Activated T-cell treated with anti-CD3 and anti-CD28 coated beads for 1 hour (primary cell): ENCODE measurements around the gene APOL2.
"Not testable (repeated sequence)": the region's sequence is repeated elsewhere in the genome, so short reads cannot be mapped to it uniquely, and the experiment has no call there.

Experiments
- DNase-seq: peaks from one replicate; pipeline ENCODE4 v3.0.0-alpha.2; 2020; ENCODE audit warnings: low read depth

Gene APOL2

GRCh38 chr22:36221799-36222751 is 17.3 kb downstream of the APOL2 start:
- peak; percentile 45 for DNase-seq

- no peak for DNase-seq
Observed at GRCh38 chr22:36220451-36220921, 18.8 kb downstream of the APOL2 start.

- DNase-seq: no peak
Observed at GRCh38 chr22:36218648-36219193, 20.6 kb downstream of the APOL2 start.

- DNase-seq: no peak
Observed at GRCh38 chr22:36215981-36216380, 23.3 kb downstream of the APOL2 start.

- no peak for DNase-seq
Observed at GRCh38 chr22:36213586-36213985, 25.7 kb downstream of the APOL2 start.

GRCh38 chr22:36212901-36213300 is 26.4 kb downstream of the APOL2 start:
- no peak for DNase-seq

- no peak for DNase-seq
Observed at GRCh38 chr22:36211237-36211861, 28.0 kb downstream of the APOL2 start.

- no peak for DNase-seq
Observed at GRCh38 chr22:36210224-36210623, 29.1 kb downstream of the APOL2 start.

GRCh38 chr22:36209488-36209908 is 29.8 kb downstream of the APOL2 start:
- not testable (repeated sequence) for DNase-seq

GRCh38 chr22:36208914-36209313 is 30.4 kb downstream of the APOL2 start:
- DNase-seq: no peak

- DNase-seq: no peak
Observed at GRCh38 chr22:36208162-36208765, 31.1 kb downstream of the APOL2 start.

GRCh38 chr22:36206255-36206654 is 33.1 kb downstream of the APOL2 start:
- DNase-seq: no peak

- DNase-seq: not testable (repeated sequence)
Observed at GRCh38 chr22:36205573-36205972, 33.8 kb downstream of the APOL2 start.

- no peak for DNase-seq
Observed at GRCh38 chr22:36204632-36205015, 34.7 kb downstream of the APOL2 start.

GRCh38 chr22:36204001-36204631 is 35.2 kb downstream of the APOL2 start:
- DNase-seq: no peak

GRCh38 chr22:36203441-36203840 is 35.9 kb downstream of the APOL2 start:
- not testable (repeated sequence) for DNase-seq

GRCh38 chr22:36202906-36203305 is 36.4 kb downstream of the APOL2 start:
- DNase-seq: not testable (repeated sequence)

GRCh38 chr22:36201630-36202319 is 37.6 kb downstream of the APOL2 start, which contains the start of gene APOL4:
APOL4 (minus strand) TSS chr22:36201809; CDS start chr22:36201734, 75 bp downstream.
- DNase-seq: no peak

GRCh38 chr22:36201025-36201424 is 38.3 kb downstream of the APOL2 start:
- not testable (repeated sequence) for DNase-seq

GRCh38 chr22:36199001-36199551 is 40.3 kb downstream of the APOL2 start:
- no peak for DNase-seq

GRCh38 chr22:36198536-36198935 is 40.8 kb downstream of the APOL2 start:
- DNase-seq: no peak
